ENCODE results near the gene CNFN.

Gene CNFN

DNA sequence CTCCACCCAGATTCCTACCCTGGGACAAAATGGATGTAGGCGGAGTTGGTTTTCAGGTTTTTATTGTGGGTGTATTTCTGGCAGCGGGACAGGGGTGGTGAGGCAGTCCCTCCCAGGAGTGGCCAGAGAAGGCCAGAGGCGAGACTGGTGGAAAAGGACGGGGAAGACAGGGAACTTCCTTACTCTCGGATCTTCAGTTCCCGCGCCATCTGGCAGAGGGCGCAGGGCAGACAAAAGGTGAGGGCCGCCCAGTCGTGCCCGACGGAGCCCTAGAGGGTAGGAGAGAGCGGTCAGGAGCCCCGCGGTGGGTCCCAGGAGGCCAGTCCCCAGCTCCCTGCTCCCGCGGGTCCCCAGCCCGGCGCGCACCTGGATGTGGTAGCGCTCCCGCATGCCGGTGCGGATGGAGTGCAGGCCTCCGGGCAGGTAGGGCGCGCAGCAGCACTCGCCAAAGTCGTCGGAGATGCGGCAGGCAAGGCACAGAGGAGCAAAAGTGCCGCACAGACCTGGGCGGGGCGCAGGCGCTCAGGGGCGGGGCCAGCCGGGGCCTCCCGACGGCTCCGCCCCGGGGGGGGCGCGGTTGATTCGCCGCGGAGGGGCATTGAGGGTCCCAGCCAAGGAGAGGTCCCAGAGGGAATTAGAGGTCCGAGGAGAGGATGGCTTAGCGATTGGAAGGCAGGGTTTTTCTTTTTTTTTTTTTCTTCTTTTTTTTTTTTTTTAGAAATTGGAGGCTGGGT lies 3.0 kb downstream of the CNFN start:
- in situ Hi-C loops (cut with MboI; ENCODE audit: low pct_unique_long_range_greater_than_20kb, low sequenced_read_pairs): no loop called here
- DNase-seq: peak; percentile 78

- in situ Hi-C loops (cut with MboI; ENCODE audit: low pct_unique_long_range_greater_than_20kb, low sequenced_read_pairs): no loop called here
- DNase-seq: no peak
Measured at GRCh38 chr19:42380155-42380554, 9.9 kb downstream of the CNFN start.

DNA sequence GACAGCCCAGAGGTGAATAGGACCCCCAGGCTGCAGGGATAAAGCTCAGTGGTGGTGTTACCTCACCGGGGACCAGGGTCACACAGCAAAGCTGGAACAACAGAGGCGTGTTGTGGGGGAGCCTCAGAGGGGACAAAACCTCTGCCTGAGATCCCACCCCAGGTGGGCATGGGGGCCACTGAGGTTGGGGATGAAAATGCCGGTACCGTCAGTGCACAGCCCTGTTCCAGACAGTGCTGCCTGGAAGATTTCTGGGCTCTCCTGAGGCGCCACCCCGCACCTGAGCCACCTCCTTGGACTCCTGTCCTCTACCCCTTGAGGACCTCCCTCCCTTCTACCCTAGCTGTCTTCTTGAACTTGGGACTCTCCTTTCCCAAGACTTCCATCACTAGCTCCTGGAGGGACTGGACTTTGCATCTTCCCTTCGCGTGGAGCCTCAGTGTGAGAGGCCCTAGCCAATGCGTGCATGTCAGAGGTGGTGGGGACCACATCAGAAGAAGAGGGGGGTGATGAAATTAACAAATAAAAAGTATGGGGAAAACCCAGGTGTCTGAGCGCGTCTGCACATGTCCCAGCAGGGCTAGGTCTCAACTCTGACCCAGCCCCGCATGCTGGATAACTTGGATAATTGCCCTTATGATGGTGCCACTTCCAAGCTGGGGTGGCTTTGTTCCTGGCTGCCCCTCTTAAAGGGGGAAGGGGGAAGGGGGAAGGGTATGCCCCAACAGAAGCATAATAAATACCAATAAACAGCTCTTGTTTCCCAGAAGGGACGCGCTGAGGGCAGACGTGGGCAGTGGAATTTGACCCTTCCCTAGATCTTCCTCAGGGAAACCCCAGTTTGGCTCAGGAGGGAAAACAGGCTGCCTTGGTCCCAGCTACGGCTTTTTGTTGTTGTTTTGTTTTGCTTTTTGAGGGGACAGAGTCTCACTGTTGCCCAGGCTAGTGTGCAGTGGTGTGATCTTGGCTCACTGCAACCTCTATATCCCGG lies 11.6 kb downstream of the CNFN start:
- in situ Hi-C loops (cut with MboI; ENCODE audit: low pct_unique_long_range_greater_than_20kb, low sequenced_read_pairs): no loop called here
- no peak for DNase-seq

DNA sequence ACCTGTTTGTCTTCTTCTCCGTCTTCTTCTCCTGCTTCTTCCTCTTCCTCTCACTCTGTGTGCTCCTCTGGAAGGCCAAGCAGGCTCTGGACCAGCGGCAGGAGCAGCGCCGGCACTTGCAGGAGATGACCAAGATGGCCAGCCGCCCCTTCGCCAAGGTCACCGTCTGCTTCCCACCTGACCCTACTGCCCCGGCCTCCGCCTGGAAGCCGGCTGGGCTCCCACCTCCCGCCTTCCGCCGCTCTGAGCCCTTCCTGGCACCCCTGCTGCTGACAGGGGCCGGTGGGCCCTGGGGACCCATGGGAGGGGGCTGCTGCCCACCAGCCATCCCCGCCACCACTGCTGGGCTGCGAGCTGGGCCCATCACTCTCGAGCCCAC lies 13.9 kb downstream of the CNFN start:
- in situ Hi-C loops (cut with MboI; ENCODE audit: low pct_unique_long_range_greater_than_20kb, low sequenced_read_pairs): no loop called here
- no peak for DNase-seq

- no peak for DNase-seq
- in situ Hi-C loops (cut with MboI; ENCODE audit: low pct_unique_long_range_greater_than_20kb, low sequenced_read_pairs): no loop called here
Measured at GRCh38 chr19:42375415-42376176, 14.5 kb downstream of the CNFN start.

GRCh38 chr19:42374826-42375376 lies 15.2 kb downstream of the CNFN start:
- in situ Hi-C loops (cut with MboI; ENCODE audit: low pct_unique_long_range_greater_than_20kb, low sequenced_read_pairs): no loop called here
- no peak for DNase-seq

GRCh38 chr19:42370626-42371175 lies 19.4 kb downstream of the CNFN start:
- no peak for DNase-seq
- in situ Hi-C loops (cut with MboI; ENCODE audit: low pct_unique_long_range_greater_than_20kb, low sequenced_read_pairs): no loop called here

- no peak for DNase-seq
- in situ Hi-C loops (cut with MboI; ENCODE audit: low pct_unique_long_range_greater_than_20kb, low sequenced_read_pairs): no loop called here
Measured at GRCh38 chr19:42370068-42370520, 20.0 kb downstream of the CNFN start.

- DNase-seq: no peak
- in situ Hi-C loops (cut with MboI; ENCODE audit: low pct_unique_long_range_greater_than_20kb, low sequenced_read_pairs): no loop called here
Measured at GRCh38 chr19:42369433-42370067, 20.5 kb downstream of the CNFN start.

DNA sequence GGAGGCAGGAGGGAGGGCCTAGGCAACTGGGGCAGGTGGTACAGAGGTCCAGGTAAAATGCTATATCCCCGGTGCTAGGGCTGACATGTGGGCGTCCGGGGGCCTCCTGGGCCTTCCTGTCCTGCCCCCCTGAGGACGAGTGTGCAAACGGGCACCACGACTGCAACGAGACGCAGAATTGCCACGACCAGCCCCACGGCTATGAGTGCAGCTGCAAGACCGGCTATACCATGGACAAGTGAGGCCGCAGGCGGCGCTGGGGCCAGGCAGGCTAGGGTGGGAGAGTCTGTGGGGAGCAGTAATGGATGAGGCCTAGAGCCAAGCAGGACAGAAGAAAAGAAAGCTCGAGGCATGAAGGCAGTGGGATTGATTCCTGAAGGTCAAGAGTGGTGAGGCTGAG lies 21.3 kb downstream of the CNFN start:
- in situ Hi-C loops (cut with MboI; ENCODE audit: low pct_unique_long_range_greater_than_20kb, low sequenced_read_pairs): no loop called here
- no peak for DNase-seq

DNA sequence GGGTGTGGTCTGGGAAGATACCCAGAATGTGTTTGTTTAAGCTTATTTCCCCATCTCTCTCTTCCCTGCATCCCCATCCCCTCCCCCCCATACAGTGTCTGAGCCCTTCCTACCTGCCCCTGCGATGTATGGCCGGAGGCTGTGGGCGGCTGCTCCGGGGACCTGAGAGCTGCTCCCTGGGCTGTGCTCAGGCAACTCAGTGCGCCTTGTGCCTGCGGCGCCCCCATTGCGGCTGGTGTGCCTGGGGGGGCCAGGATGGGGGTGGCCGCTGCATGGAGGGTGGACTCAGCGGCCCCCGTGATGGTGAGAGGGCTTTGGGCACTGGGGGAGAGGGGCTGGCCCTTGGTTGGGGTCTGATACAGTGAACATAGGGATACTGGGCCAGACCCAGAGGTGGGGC lies 21.7 kb downstream of the CNFN start:
- no peak for DNase-seq
- in situ Hi-C loops (cut with MboI; ENCODE audit: low pct_unique_long_range_greater_than_20kb, low sequenced_read_pairs): no loop called here

DNA sequence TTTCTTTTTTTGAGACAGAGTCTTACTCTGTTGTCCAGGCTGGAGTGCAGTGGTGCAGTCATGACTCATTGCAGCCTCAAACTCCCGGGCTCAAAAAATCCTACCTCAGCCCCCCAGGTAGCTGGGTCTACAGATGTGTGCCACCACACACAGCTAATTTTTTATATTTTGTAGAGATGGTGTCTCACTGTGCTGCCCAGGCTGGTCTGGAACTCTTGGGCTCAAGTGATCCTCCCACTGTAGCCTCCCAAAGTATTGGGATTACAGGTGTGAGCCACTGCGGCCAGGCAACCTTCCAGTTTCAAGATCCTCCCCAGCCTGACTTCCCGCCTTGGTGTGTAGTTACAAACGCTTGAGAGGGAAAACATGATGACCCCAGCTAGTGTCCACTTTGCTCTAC lies 22.2 kb downstream of the CNFN start:
- no peak for DNase-seq
- in situ Hi-C loops (cut with MboI; ENCODE audit: low pct_unique_long_range_greater_than_20kb, low sequenced_read_pairs): no loop called here

DNA sequence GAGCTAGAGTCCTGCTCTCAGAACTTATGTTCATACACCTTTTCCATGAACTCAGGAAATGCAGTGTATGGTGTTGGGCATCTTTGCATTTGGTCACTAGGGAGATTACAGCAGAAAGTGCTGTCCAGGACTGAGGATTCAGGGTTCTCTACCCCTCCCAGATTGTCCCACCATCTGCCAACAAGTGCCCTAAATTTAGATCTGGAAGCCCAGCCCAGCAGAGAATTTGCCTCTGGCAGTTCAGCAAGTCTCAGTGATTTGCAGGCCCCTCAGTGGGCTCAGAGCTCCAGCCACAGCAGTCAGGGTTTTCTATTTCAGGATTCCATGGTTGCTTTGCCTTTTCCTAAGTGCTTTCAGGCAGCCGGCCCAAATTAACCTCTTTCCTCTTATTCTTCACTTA lies 23.4 kb downstream of the CNFN start:
- DNase-seq: no peak
- in situ Hi-C loops (cut with MboI; ENCODE audit: low pct_unique_long_range_greater_than_20kb, low sequenced_read_pairs): no loop called here

DNA sequence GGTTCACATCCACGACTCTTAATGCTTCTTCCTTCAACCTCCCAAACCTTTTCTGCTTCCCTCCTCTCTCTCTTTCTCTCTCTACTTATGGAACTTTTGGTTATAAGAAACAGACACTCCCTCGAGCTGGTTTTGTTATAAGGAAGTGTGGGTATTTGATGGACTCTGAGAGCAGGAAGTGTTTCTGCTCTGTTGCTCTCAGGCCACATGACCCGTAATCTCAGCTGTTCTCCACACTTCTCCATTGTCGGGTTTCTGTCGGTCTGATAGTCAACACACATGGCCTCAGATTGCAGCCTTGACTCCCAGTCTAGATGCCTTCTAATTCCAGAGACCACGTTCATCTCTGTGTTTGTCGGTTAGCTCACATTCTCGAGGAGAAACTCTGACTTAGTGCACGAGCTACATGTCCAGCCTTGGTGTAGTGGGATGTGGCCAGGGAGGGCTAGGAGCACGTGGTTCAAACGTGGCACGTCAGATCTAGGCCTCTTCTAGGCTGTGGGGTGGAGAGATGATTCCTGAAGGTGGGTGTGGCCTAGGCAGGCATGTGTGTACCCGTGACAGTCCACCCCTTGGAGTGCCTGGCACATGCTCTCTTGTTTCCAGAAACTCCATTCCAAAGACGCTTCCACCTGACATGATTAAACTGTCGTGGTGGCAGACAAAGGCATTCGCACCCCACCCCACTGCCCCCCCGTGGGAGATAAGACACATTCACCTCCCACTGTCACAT lies 26.3 kb downstream of the CNFN start:
- in situ Hi-C loops (cut with MboI; ENCODE audit: low pct_unique_long_range_greater_than_20kb, low sequenced_read_pairs): no loop called here
- DNase-seq: peak; percentile 65

GRCh38 chr19:42362891-42363440 lies 27.1 kb downstream of the CNFN start:
- no peak for DNase-seq
- in situ Hi-C loops (cut with MboI; ENCODE audit: low pct_unique_long_range_greater_than_20kb, low sequenced_read_pairs): no loop called here

- in situ Hi-C loops (cut with MboI; ENCODE audit: low pct_unique_long_range_greater_than_20kb, low sequenced_read_pairs): no loop called here
Measured at GRCh38 chr19:42362342-42362741, 27.8 kb downstream of the CNFN start.

GRCh38 chr19:42361545-42361910 lies 28.6 kb downstream of the CNFN start:
- in situ Hi-C loops (cut with MboI; ENCODE audit: low pct_unique_long_range_greater_than_20kb, low sequenced_read_pairs): no loop called here

More at GRCh38 chr19:42362342-42362741, 27.8 kb downstream of the CNFN start:
- no peak for DNase-seq

More at GRCh38 chr19:42361545-42361910, 28.6 kb downstream of the CNFN start:
- no peak for DNase-seq
